Heart left ventricle (tissue), 16 donors: Measurements from ENCODE around the gene UROC1. TPM values are rescaled to one million over a fixed set of nuclear protein-coding genes. Genes with fewer than 3 reads are reported as not detected.
A peak's percentile ranks its signal among the peaks of the same experiment; 100 is the strongest.

ENCODE experiments used
- ATAC-seq, 4 donors: fragments of 200-7000 bp; cut with Tn5 transposase; one replicate each; pipeline ENCODE4 v1.9.1; 2020 to 2022; ENCODE audit warnings: moderate library complexity in 4 of 4, mild to moderate bottlenecking in 3 of 4, moderate number of reproducible peaks in 1 of 4
- DNase-seq, 5 donors: peaks; one replicate each; pipeline ENCODE4 v3.0.0-alpha.2; 2020
- H3K27ac ChIP-seq, 12 donors: fragments of 200-600 bp; sonication (generic) in 4 of 12; one replicate each; pipeline versions ENCODE4 v1.5.0 to v1.8.0; 2016 to 2022; ENCODE audit warnings: mild to moderate bottlenecking in 2 of 12
- H3K27me3 ChIP-seq, 9 donors: fragments of 200-600 bp; sonication (generic) in 2 of 9; one replicate each; pipeline versions ENCODE4 v1.5.1 to v1.8.0; 2016 to 2022; ENCODE audit warnings: mild to moderate bottlenecking in 3 of 9
- H3K36me3 ChIP-seq, 9 donors: fragments of 200-600 bp; sonication (generic) in 2 of 9; one replicate each; pipeline versions ENCODE4 v1.5.0 to v1.8.0; 2018 to 2022; ENCODE audit warnings: mild to moderate bottlenecking in 2 of 9
- H3K4me1 ChIP-seq, 12 donors: fragments of 200-600 bp; sonication (generic) in 4 of 12; one replicate each; pipeline versions ENCODE4 v1.5.0 to v1.8.0; 2016 to 2022; ENCODE audit warnings: mild to moderate bottlenecking in 3 of 12
- H3K4me3 ChIP-seq, 12 donors: fragments of 200-600 bp; sonication (generic) in 4 of 12; one replicate each; pipeline versions ENCODE4 v1.5.0 to v1.8.0; 2017 to 2022; ENCODE audit warnings: mild to moderate bottlenecking in 9 of 12, moderate library complexity in 4 of 12
- H3K9me3 ChIP-seq, 12 donors: fragments of 200-600 bp; sonication (generic) in 4 of 12; one replicate each; pipeline versions ENCODE4 v1.5.0 to v1.8.0; 2016 to 2022; ENCODE audit warnings: mild to moderate bottlenecking in 1 of 12
- POLR2A ChIP-seq, 2 donors: fragments of 450-650 bp; IDR thresholded peaks; one replicate each; pipeline ENCODE4 v1.6.1; 2017; ENCODE audit warnings: antibody characterized with exemption in 2 of 2, mild to moderate bottlenecking in 2 of 2, moderate library complexity in 2 of 2
- WGBS, 4 donors: extraction: QIAGEN DNeasy Blood & Tissue Kit in 2 of 4; methylation state at CpG; one replicate each; pipeline versions ENCODE4 v1.1.5 to v1.1.7; 2013 to 2018; 5-methylcytosine and 5-hydroxymethylcytosine counted together
- intact Hi-C, 10 donors: fragments of 100-400 bp; cut with DNase I; formaldehyde crosslinking; loops; one replicate each; pipeline versions ENCODE4 v1.11.1 to v1.14.2; 2022
- polyA plus RNA-seq, 2 donors: library from polyadenylated mRNA; stranded (reverse); fragments of 200-250 nt; gene quantifications; one replicate each; pipeline ENCODE4 v1.2.3, GENCODE V29; 2013
- total RNA-seq, 9 donors: library from RNA; depleted of rRNA in 2 of 9; stranded (reverse); fragments of >200 nt in 2 of 9; fragmentation: NEBNext Ultra II Directional in 3 of 9; extraction: Animal tissue kit (Norgen Biotek cat#: 25700) in 3 of 9; gene quantifications; one replicate each; pipeline versions ENCODE4 v1.1.0 to v1.2.4, GENCODE V29; 2016 to 2023
- TF ChIP-seq, protein P1 (sequence below), 12 donors: fragments of 200-600 bp; sonication (generic) in 4 of 12; IDR thresholded peaks; one replicate each; pipeline versions ENCODE4 v1.5.0 to v1.8.0; 2018 to 2022; ENCODE audit warnings: antibody characterized with exemption in 12 of 12, mild to moderate bottlenecking in 5 of 12
- donor health status: ischemic (EF 13 %, LVEDD 7.1; RV severe dilation, severe dysfunction).
- donor health status: healthy with polysubstance abuse.
- donor health status: DM: no; HTN: yes; CAD: no.
- donor health status: DM: no; HTN: no; CAD: no.
- donor health status: ischemic (EF 25% LVEDD 6.9; RV normal size, moderate dysfunction).
- donor health status: ischemic (EF 25% LVEDD 5.7; RV mildly dilated, moderate dysfunction).
- donor health status: healthy.
- donor health status: DM: yes; HTN: yes; CAD: no.
- donor health status: ischemic (EF 35%, LVEDD 5.7; RV mildly dilated, moderate dysfunction).
- donor health status: nonischemic (EF 11% LVEDD 7.7; RV severe dilation, severe dysfunction).
- donor health status: DM: yes; HTN: yes; CAD: no.
- donor health status: PGD.
- donor health status: ischemic (EF 29% LVEDD 5.4; RV normal size, mild dysfunction).
- donor health status: nonischemic (EF 23%, LVEDD 6.1; RV moderate dilation, normal function).

Gene UROC1
- total and polyA plus RNA-seq, 11 donors = not detected

DNA sequence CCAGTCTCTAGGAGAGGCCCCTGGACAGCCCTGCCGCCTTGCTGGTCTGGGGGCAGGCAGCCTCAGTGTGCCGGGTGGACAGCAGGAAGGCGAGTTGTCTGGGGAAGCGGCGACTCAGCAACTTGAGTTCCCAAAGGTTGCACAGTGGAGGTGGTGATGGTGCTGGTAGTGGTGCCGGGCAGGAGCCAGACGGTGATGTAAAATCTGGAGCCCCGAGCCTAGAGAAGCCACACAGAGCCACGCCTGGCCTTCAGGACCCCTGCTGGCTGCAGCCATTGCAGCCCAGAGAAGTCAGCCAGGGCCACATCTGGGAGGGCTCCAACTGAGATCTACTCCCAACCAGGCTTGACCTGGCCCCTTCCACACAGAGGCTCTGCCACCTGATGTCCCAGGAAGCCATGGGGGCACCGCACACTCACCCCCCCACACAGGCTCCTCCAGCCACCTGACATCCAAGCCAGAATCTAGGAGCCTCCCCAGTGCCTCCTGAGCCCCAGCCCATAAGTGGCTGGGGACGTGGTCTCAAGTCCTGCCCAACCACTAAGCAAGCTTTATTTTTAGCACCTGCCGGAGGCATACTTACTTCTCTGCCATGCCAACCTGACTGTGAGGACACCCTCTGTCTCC is 32.4 kb upstream of the UROC1 start:
- Histone ChIP-seq H3K9me3 (no peaks in the 10 kb centered on the region), H3K36me3 (no peaks in the 10 kb centered on the region), H3K4me3 (no peak overlapping the region), H3K27me3 (peaks cover 0 to 4% (median 0%) of the 10 kb centered on the region in 9 donors), H3K27ac (no peak overlapping the region), H3K4me1 (peaks cover 0 to 3% (median 0%) of the 10 kb centered on the region in 12 donors)
- no peak for TF ChIP-seq POLR2A (IDR thresholded peaks at IDR 0.05)
- TF ChIP-seq, protein P1, sequence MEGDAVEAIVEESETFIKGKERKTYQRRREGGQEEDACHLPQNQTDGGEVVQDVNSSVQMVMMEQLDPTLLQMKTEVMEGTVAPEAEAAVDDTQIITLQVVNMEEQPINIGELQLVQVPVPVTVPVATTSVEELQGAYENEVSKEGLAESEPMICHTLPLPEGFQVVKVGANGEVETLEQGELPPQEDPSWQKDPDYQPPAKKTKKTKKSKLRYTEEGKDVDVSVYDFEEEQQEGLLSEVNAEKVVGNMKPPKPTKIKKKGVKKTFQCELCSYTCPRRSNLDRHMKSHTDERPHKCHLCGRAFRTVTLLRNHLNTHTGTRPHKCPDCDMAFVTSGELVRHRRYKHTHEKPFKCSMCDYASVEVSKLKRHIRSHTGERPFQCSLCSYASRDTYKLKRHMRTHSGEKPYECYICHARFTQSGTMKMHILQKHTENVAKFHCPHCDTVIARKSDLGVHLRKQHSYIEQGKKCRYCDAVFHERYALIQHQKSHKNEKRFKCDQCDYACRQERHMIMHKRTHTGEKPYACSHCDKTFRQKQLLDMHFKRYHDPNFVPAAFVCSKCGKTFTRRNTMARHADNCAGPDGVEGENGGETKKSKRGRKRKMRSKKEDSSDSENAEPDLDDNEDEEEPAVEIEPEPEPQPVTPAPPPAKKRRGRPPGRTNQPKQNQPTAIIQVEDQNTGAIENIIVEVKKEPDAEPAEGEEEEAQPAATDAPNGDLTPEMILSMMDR (IDR thresholded peaks at IDR 0.05) = no peak
- peak in 3 of 5 donors; percentile 12 to 39 (median 18) for DNase-seq
- ATAC-seq = peak in 1 of 4 donors; percentile 40
- intact Hi-C loops = no loop called here
- 62 to 71% (median 68%) methylated on average over 12 of the region's 12 CpGs for WGBS, 4 donors

DNA sequence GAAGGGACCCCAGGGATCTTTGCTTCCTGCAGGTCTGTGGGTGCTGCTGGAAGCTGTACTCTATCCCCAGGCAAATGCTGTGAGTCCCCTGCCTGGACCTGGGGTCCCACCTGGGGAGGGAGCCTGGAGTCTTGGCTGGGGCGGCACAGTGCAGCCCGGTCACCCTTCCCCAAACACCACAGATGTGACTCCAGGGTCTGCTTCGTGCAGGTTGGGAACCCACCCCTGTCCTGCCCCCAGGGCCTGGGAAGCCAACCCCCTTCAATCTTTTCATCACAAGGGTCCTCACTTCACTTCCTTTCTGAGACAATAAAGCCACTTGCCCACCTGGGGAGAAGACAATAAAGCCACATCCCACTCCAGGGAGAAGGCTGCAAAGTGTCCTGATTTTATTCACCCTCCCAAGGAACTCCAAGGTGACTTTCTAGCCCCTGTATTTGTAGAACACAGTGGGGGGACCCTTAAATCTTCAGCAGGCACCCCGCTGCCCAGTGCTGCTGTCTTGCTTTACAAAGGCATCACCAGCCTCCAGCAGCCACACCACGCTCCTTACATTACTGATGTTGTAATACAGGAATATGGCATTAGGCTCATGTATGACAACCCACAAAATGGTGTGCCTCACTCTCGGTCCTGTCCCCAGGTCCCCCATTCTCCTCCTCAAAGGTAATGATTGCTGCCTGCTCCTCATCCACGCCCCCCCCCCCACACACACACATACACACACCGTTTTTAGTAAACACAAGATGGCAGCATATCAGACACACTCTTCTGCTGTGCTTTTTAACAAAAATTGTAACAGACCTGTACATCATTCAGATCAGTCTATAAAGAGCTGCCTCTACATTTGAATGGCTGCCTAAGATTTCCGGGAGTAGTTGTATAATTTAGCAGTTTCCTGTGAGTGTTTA is 31.2 kb upstream of the UROC1 start:
- no peaks in the 10 kb centered on the region for H3K9me3 ChIP-seq
- no peaks in the 10 kb centered on the region for H3K36me3 ChIP-seq
- DNase-seq = peak; percentile 5 to 40 (median 7)
- H3K27me3 ChIP-seq = peaks cover 0 to 4% (median 0%) of the 10 kb centered on the region in 9 donors
- 58 to 67% (median 62%) methylated on average over 9 of the region's 9 CpGs for WGBS, 4 donors
- H3K27ac ChIP-seq = no peak overlapping the region
- intact Hi-C loops = no loop called here
- no peak overlapping the region for H3K4me3 ChIP-seq
- TF ChIP-seq, protein P1 (IDR thresholded peaks at IDR 0.05) = no peak
- ATAC-seq = no peak
- H3K4me1 ChIP-seq = peaks cover 0 to 3% (median 0%) of the 10 kb centered on the region in 12 donors

DNA sequence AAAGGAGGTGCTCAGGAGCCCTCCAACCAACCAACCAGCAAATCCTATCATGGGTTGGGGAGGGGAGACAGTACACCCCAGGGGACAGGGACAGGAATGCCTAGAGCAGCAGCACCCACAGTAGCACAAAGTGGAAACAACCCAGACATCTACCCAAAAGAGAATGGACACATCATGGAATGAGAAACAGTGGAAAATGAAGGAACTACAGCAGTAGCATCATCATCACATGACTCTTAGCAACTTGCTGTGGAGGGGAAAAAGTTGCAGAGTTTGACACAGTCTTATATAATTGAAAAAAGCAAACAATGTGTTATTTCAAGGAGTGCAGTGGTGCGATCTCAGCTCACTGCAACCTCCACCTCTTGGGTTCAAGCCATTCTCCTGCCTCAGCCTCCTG is 30.1 kb upstream of the UROC1 start:
- TF ChIP-seq, protein P1 (IDR thresholded peaks at IDR 0.05) = no peak
- no peak for TF ChIP-seq POLR2A (IDR thresholded peaks at IDR 0.05)
- Histone ChIP-seq H3K4me3 (no peak overlapping the region), H3K27me3 (peaks cover 0 to 10% (median 2%) of the 10 kb centered on the region in 9 donors), H3K27ac (no peak overlapping the region), H3K4me1 (peaks cover 0 to 3% (median 0%) of the 10 kb centered on the region in 12 donors), H3K9me3 (no peaks in the 10 kb centered on the region), H3K36me3 (no peaks in the 10 kb centered on the region)
- DNase-seq (peak in 1 of 5 donors; percentile 4), ATAC-seq (no peak)
- intact Hi-C loops = no loop called here
- WGBS, 4 donors = 72 to 86% (median 82%) methylated on average over 1 of the region's 1 CpG
